Ureter (tissue), 1 donor: ENCODE data around the gene KRTAP10-11. TPM values are rescaled to one million over a fixed set of nuclear protein-coding genes. Genes with fewer than 3 reads are reported as not detected.
"Not testable (repeated sequence)": the region's sequence is repeated elsewhere in the genome, so short reads cannot be mapped to it uniquely, and the experiment has no call there.

Experiments used
- DNase-seq: peaks from one replicate; pipeline ENCODE4 v3.0.0-alpha.2; 2020; ENCODE audit warnings: low spot score
- total RNA-seq: library from RNA; stranded (reverse); gene quantifications from one replicate; pipeline ENCODE4 v1.2.4, GENCODE V29; 2023
- donor health status: DM: yes; HTN: yes; CAD: no.

Gene KRTAP10-11
- total RNA-seq, 1 donor from 2014 or later: not detected

- DNase-seq: no peak
Measured at GRCh38 chr21:44664691-44665090, 18.5 kb downstream of the KRTAP10-11 start.

GRCh38 chr21:44666401-44667320 is 20.4 kb downstream of the KRTAP10-11 start, which contains the start of gene KRTAP12-2:
KRTAP12-2 (minus strand) TSS chr21:44666927; CDS start chr21:44666886, 41 bp downstream.
- no peak for DNase-seq

- no peak for DNase-seq
Measured at GRCh38 chr21:44667612-44668011, 21.4 kb downstream of the KRTAP10-11 start.

GRCh38 chr21:44670642-44671432 is 24.6 kb downstream of the KRTAP10-11 start:
- DNase-seq: no peak

- no peak for DNase-seq
Measured at GRCh38 chr21:44671911-44672310, 25.7 kb downstream of the KRTAP10-11 start.

- DNase-seq: no peak
Measured at GRCh38 chr21:44677881-44678280, 31.7 kb downstream of the KRTAP10-11 start.

- DNase-seq: no peak
Measured at GRCh38 chr21:44681152-44681551, 34.9 kb downstream of the KRTAP10-11 start.

- DNase-seq: no peak
Measured at GRCh38 chr21:44681861-44682579, 35.8 kb downstream of the KRTAP10-11 start, which contains the start of gene KRTAP12-1. KRTAP12-1 (minus strand) TSS chr21:44682163; CDS start chr21:44682123, 40 bp downstream.

- no peak for DNase-seq
Measured at GRCh38 chr21:44682580-44683151, 36.5 kb downstream of the KRTAP10-11 start.

GRCh38 chr21:44684077-44684476 is 37.9 kb downstream of the KRTAP10-11 start:
- DNase-seq: no peak

- DNase-seq: no peak
Measured at GRCh38 chr21:44684483-44684882, 38.3 kb downstream of the KRTAP10-11 start.

GRCh38 chr21:44685050-44685449 is 38.8 kb downstream of the KRTAP10-11 start:
- not testable (repeated sequence) for DNase-seq

GRCh38 chr21:44686000-44686781 is 40.0 kb downstream of the KRTAP10-11 start:
- no peak for DNase-seq

- DNase-seq: no peak
Measured at GRCh38 chr21:44686843-44687561, 40.8 kb downstream of the KRTAP10-11 start.

- no peak for DNase-seq
Measured at GRCh38 chr21:44687671-44688070, 41.5 kb downstream of the KRTAP10-11 start.

- not testable (repeated sequence) for DNase-seq
Measured at GRCh38 chr21:44689740-44690139, 43.5 kb downstream of the KRTAP10-11 start.

- DNase-seq: no peak
Measured at GRCh38 chr21:44691686-44692085, 45.5 kb downstream of the KRTAP10-11 start.

GRCh38 chr21:44692798-44693512 is 46.7 kb downstream of the KRTAP10-11 start:
- no peak for DNase-seq

GRCh38 chr21:44694776-44695175 is 48.6 kb downstream of the KRTAP10-11 start:
- DNase-seq: no peak
